ENCODE results near the gene ITGA2.
"Not testable (repeated sequence)": the region's sequence is repeated elsewhere in the genome, so short reads cannot be mapped to it uniquely, and the experiment has no call there.

Gene ITGA2

GRCh38 chr5:52961274-52961681 lies 27.9 kb upstream of the ITGA2 start:
- H3K4me3 ChIP-seq (ENCODE audit: low read depth, low read length): no peak overlapping the region
- no peak for TF ChIP-seq MAX (IDR thresholded peaks at IDR 0.05; ENCODE audit: low read depth, low read length)
- TF ChIP-seq MYC (IDR thresholded peaks at IDR 0.05; ENCODE audit: low read depth, low read length): no peak
- TF ChIP-seq POLR2A (IDR thresholded peaks at IDR 0.05; ENCODE audit: extremely low read depth, insufficient read length): no peak
- TF ChIP-seq CTCF (IDR thresholded peaks at IDR 0.05; ENCODE audit: low read depth, low read length): no peak
- no peak for DNase-seq (ENCODE audit: low read depth)

- no peak overlapping the region for H3K4me3 ChIP-seq (ENCODE audit: low read depth, low read length)
- TF ChIP-seq CTCF (IDR thresholded peaks at IDR 0.05; ENCODE audit: low read depth, low read length) (no peak), MYC (IDR thresholded peaks at IDR 0.05; ENCODE audit: low read depth, low read length) (no peak), MAX (IDR thresholded peaks at IDR 0.05; ENCODE audit: low read depth, low read length) (no peak), POLR2A (IDR thresholded peaks at IDR 0.05; ENCODE audit: extremely low read depth, insufficient read length) (no peak)
- DNase-seq (ENCODE audit: low read depth): no peak
These were observed 25.5 kb upstream of the ITGA2 start for GRCh38 chr5:52963636-52964035.

GRCh38 chr5:52964138-52964537 lies 25.0 kb upstream of the ITGA2 start:
- no peak overlapping the region for H3K4me3 ChIP-seq (ENCODE audit: low read depth, low read length)
- no peak for DNase-seq (ENCODE audit: low read depth)
- no peak for TF ChIP-seq MYC (IDR thresholded peaks at IDR 0.05; ENCODE audit: low read depth, low read length)
- TF ChIP-seq CTCF (IDR thresholded peaks at IDR 0.05; ENCODE audit: low read depth, low read length): peak; percentile 5

GRCh38 chr5:52976157-52976556 lies 13.0 kb upstream of the ITGA2 start:
- DNase-seq (ENCODE audit: low read depth); H3K4me3 ChIP-seq (ENCODE audit: low read depth, low read length): not testable (repeated sequence)

GRCh38 chr5:52977264-52977897 lies 11.8 kb upstream of the ITGA2 start:
- TF ChIP-seq CTCF (IDR thresholded peaks at IDR 0.05; ENCODE audit: low read depth, low read length): no peak
- TF ChIP-seq POLR2A (IDR thresholded peaks at IDR 0.05; ENCODE audit: extremely low read depth, insufficient read length): no peak
- TF ChIP-seq MYC (IDR thresholded peaks at IDR 0.05; ENCODE audit: low read depth, low read length): no peak
- TF ChIP-seq MAX (IDR thresholded peaks at IDR 0.05; ENCODE audit: low read depth, low read length): no peak
- no peak for DNase-seq (ENCODE audit: low read depth)
- no peak overlapping the region for H3K4me3 ChIP-seq (ENCODE audit: low read depth, low read length)

GRCh38 chr5:52981507-52981906 lies 7.6 kb upstream of the ITGA2 start:
- TF ChIP-seq MYC (IDR thresholded peaks at IDR 0.05; ENCODE audit: low read depth, low read length) (no peak), POLR2A (IDR thresholded peaks at IDR 0.05; ENCODE audit: extremely low read depth, insufficient read length) (no peak), CTCF (IDR thresholded peaks at IDR 0.05; ENCODE audit: low read depth, low read length) (no peak), MAX (IDR thresholded peaks at IDR 0.05; ENCODE audit: low read depth, low read length) (no peak)
- no peak overlapping the region for H3K4me3 ChIP-seq (ENCODE audit: low read depth, low read length)
- no peak for DNase-seq (ENCODE audit: low read depth)

Measured in NB4 (cell line).